ENCODE measurements around the gene LETM1. TPM values are rescaled to one million over a fixed set of nuclear protein-coding genes. Genes with fewer than 3 reads are reported as not detected.

The LETM1 gene
- total and polyA plus RNA-seq, 2 of the 8 experiments (the other 6 are each of a cell fraction or from before 2014, with no cell fraction given): 19.8 to 50.1 TPM

DNA sequence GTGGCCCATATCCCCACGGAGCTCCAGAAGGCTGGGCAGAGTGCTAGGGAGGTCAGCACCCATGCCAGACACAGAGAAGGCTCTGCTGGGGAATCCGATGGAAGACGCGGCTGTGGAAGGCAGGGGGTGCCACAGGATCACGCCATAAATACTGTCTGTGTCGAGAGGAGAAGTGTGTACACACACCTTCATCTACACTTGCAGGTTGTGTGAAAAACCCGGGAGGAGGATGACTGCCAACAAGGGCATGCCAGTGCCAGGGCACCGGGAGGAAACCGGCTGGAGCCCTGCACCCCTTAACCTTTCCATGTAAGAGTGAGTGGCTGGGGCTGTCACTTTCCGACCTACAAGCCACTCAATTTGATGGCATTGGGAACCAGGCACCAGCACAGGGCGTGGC lies 31.2 kb downstream of the LETM1 start:
- Histone ChIP-seq H2BK5ac (ENCODE audit: low read depth, low read length) (no peak overlapping the region), H3K18ac (ENCODE audit: extremely low read depth, low read length) (no peak overlapping the region), H3K27me3 (replicated peaks in 1 of 4; ENCODE audit: control insufficient read depth in 3 of 4, extremely low read depth in 1 of 4, insufficient read depth in 3 of 4, low read length in 3 of 4) (no peaks in the 10 kb centered on the region), H4K8ac (ENCODE audit: extremely low read depth, insufficient read depth, low read length) (no peak overlapping the region), H3K9me3 (ENCODE audit: insufficient read depth in 2 of 2, low read depth in 1 of 2, low read length in 1 of 2) (no peaks in the 10 kb centered on the region; a peak in 2 of 4 replicates), H3K79me1 (ENCODE audit: low read depth, low read length) (no peaks in the 10 kb centered on the region), H3K27ac (ENCODE audit: low read depth, low read length) (no peak overlapping the region), H4K20me1 (replicated peaks in 1 of 2; ENCODE audit: control insufficient read depth in 1 of 2, insufficient read depth in 2 of 2, low read length in 2 of 2) (no peaks in the 10 kb centered on the region), H3K79me2 (ENCODE audit: control insufficient read depth in 1 of 2, insufficient read depth in 2 of 2, low read length in 2 of 2) (no peaks in the 10 kb centered on the region), H2BK120ac (replicated peaks; ENCODE audit: low read depth, low read length) (no peak overlapping the region), H2AFZ (ENCODE audit: low read length) (no peak overlapping the region), H2AK5ac (ENCODE audit: low read depth, low read length) (no peak overlapping the region), H3K14ac (ENCODE audit: insufficient read length) (no peak overlapping the region), H2BK15ac (ENCODE audit: low read length) (no peak overlapping the region), H3K36me3 (ENCODE audit: control insufficient read depth in 2 of 4, insufficient read depth in 4 of 4, low read length in 3 of 4) (peaks cover 0 to 14% (median 6%) of the 10 kb centered on the region in 4 experiments; a peak in 4 of 8 replicates), H3K4ac (replicated peaks; ENCODE audit: insufficient read length, low read depth, low read length) (no peak overlapping the region), H2BK20ac (ENCODE audit: low read length) (no peak overlapping the region), H3K23ac (ENCODE audit: insufficient read length) (no peak overlapping the region), H2BK12ac (ENCODE audit: low read depth, low read length) (no peak overlapping the region), H3K56ac (replicated peaks; ENCODE audit: insufficient read length, low read depth, low read length) (no peak overlapping the region), H3K23me2 (ENCODE audit: low read depth, low read length) (no peaks in the 10 kb centered on the region), H3K4me2 (ENCODE audit: insufficient read depth in 1 of 2, low read depth in 2 of 2, low read length in 2 of 2) (no peak overlapping the region), H4K5ac (ENCODE audit: insufficient read length, low read depth, low read length) (no peak overlapping the region), H3K4me3 (ENCODE audit: extremely low read depth in 1 of 4, insufficient read depth in 2 of 4, low read depth in 3 of 4, low read length in 4 of 4) (no peak overlapping the region), H3K4me1 (replicated peaks in 1 of 4; ENCODE audit: control insufficient read depth in 3 of 4, insufficient read depth in 4 of 4, low read length in 3 of 4) (peaks cover 0 to 4% (median 1%) of the 10 kb centered on the region in 4 experiments; a peak in 4 of 7 replicates), H3K9ac (replicated peaks in 1 of 4; ENCODE audit: extremely low read depth in 1 of 4, low read depth in 3 of 4, low read length in 3 of 4) (no peak overlapping the region), H4K91ac (replicated peaks; ENCODE audit: insufficient read length, low read length) (no peak overlapping the region)
- no peak for TF ChIP-seq KDM4A (IDR thresholded peaks at IDR 0.05; ENCODE audit: low read depth, low read length, severe bottlenecking)
- 0 out of 4 replicates have a peak, but pooled peaks of 1 of the 2 experiments have one; percentile 3 for TF ChIP-seq RAD21 (IDR thresholded peaks at IDR 0.05 in 1 of 2, conservative IDR thresholded peaks at IDR 0.05 in 1 of 2; ENCODE audit: low read depth in 2 of 2, low read length in 2 of 2)
- DNase-seq (ENCODE audit: low read depth in 1 of 2, low spot score in 2 of 2) (no peak), FAIRE-seq (no peak)
- POLR2A ChIA-PET (ENCODE audit: partially characterized antibody): no interaction called here
- 91% methylated on average over 11 of the region's 11 CpGs; no CpG with 5 or more reads in 1 of the 2 experiments for WGBS, 2 experiments (ENCODE audit: extremely low coverage in 1 of 2, insufficient coverage in 1 of 2, insufficient read length in 1 of 2, insufficient replicate concordance in 2 of 2, low coverage in 1 of 2, low lambda C conversion rate in 2 of 2, missing lambda C conversion rate in 1 of 2)
- CTCF ChIA-PET (ENCODE audit: partially characterized antibody): no interaction called here
